Mesendoderm (in vitro differentiated cells): Measurements from ENCODE around the gene SIVA1.

ENCODE experiments used
- DNase-seq: peaks from one replicate; pipeline ENCODE4 v3.0.0; 2013
- H2AK5ac ChIP-seq: 2 replicates; pipeline ENCODE4 v1.6.1; 2013; ENCODE audit warnings: low read length, inconsistent platforms
- H2BK120ac ChIP-seq: 2 replicates; pipeline ENCODE4 v1.6.1; 2013; ENCODE audit warnings: low read depth, mild to moderate bottlenecking, low read length, moderate library complexity, mixed read lengths
- H2BK15ac ChIP-seq: replicated peaks from 2 replicates; pipeline ENCODE4 v1.6.1; 2013; ENCODE audit warnings: low read depth, mild to moderate bottlenecking, moderate library complexity
- H2BK5ac ChIP-seq: 2 replicates; pipeline ENCODE4 v1.6.1; 2013; ENCODE audit warnings: low read length, inconsistent platforms
- H3K18ac ChIP-seq: 2 replicates; pipeline ENCODE4 v1.6.1; 2013; ENCODE audit warnings: mild to moderate bottlenecking, low read length, mixed read lengths
- H3K23ac ChIP-seq: one replicate; pipeline ENCODE4 v1.6.1; 2013; ENCODE audit warnings: low read length
- H3K27ac ChIP-seq: 2 replicates; pipeline ENCODE4 v1.5.1; 2013; ENCODE audit warnings: low read depth, mild to moderate bottlenecking, inconsistent platforms, low read length, moderate library complexity
- H3K27me3 ChIP-seq: 2 replicates; pipeline ENCODE4 v1.6.1; 2013; ENCODE audit warnings: low read length, control low read depth, mild to moderate bottlenecking, inconsistent platforms; ENCODE audit not compliant: insufficient read depth, poor library complexity
- H3K36me3 ChIP-seq: 2 replicates; pipeline ENCODE4 v1.6.1; 2013; ENCODE audit warnings: low read length, inconsistent platforms; ENCODE audit not compliant: control insufficient read depth, insufficient read depth
- H3K4ac ChIP-seq: one replicate; pipeline ENCODE4 v1.6.1; 2013; ENCODE audit warnings: low read depth, mild to moderate bottlenecking, low read length, moderate library complexity
- H3K4me1 ChIP-seq: 2 replicates; pipeline ENCODE4 v1.6.1; 2013; ENCODE audit warnings: low read depth, low read length, inconsistent platforms; ENCODE audit not compliant: control insufficient read depth
- H3K4me2 ChIP-seq: 2 replicates; pipeline ENCODE4 v1.6.1; 2013; ENCODE audit warnings: low read length
- H3K4me3 ChIP-seq: 2 replicates; pipeline ENCODE4 v1.5.1; 2013; ENCODE audit warnings: mild to moderate bottlenecking, low read length
- H3K56ac ChIP-seq: one replicate; pipeline ENCODE4 v1.6.1; 2013; ENCODE audit warnings: low read length
- H3K79me1 ChIP-seq: 2 replicates; pipeline ENCODE4 v1.6.1; 2013; ENCODE audit warnings: low read length, inconsistent platforms
- H3K79me2 ChIP-seq: 2 replicates; pipeline ENCODE4 v1.6.1; 2013; ENCODE audit warnings: mild to moderate bottlenecking, low read length; ENCODE audit not compliant: control insufficient read depth, insufficient read depth
- H3K9ac ChIP-seq: 2 replicates; pipeline ENCODE4 v1.6.1; 2013; ENCODE audit warnings: low read length, inconsistent platforms
- H4K5ac ChIP-seq: one replicate; pipeline ENCODE4 v1.6.1; 2013; ENCODE audit warnings: low read length
- H4K8ac ChIP-seq: one replicate; pipeline ENCODE4 v1.6.1; 2013; ENCODE audit warnings: low read depth, mild to moderate bottlenecking, control low read depth, low read length, moderate library complexity
- WGBS: extraction: QIAGEN DNeasy Blood & Tissue Kit; methylation state at CpG from one replicate; pipeline ENCODE4 v1.1.7; 2013; ENCODE audit warnings: low lambda C conversion rate, missing lambda C conversion rate; ENCODE audit not compliant: insufficient coverage; ENCODE audit errors: extremely low coverage; 5-methylcytosine and 5-hydroxymethylcytosine counted together

The SIVA1 gene

GRCh38 chr14:104741803-104742251, 11.1 kb upstream of the SIVA1 start:
- Histone ChIP-seq H3K4ac (no peak overlapping the region), H3K4me2 (no peak overlapping the region), H2BK120ac (no peak overlapping the region), H2AK5ac (no peak overlapping the region), H3K9ac (no peak overlapping the region), H3K4me1 (no peaks in the 10 kb centered on the region), H3K36me3 (no peaks in the 10 kb centered on the region), H2BK5ac (no peak overlapping the region), H3K79me2 (no peaks in the 10 kb centered on the region), H4K8ac (no peak overlapping the region), H2BK15ac (no peak overlapping the region), H4K5ac (no peak overlapping the region), H3K79me1 (no peaks in the 10 kb centered on the region), H3K18ac (no peak overlapping the region), H3K27me3 (no peaks in the 10 kb centered on the region), H3K56ac (no peak overlapping the region), H3K23ac (no peak overlapping the region), H3K27ac (no peak overlapping the region), H3K4me3 (no peak overlapping the region)
- no peak for DNase-seq
- WGBS = no CpG with 5 or more reads among the region's 23 CpGs

GRCh38 chr14:104742586-104743455, 10.1 kb upstream of the SIVA1 start:
- Histone ChIP-seq H4K8ac (no peak overlapping the region), H3K36me3 (no peaks in the 10 kb centered on the region)
- WGBS = no CpG with 5 or more reads among the region's 32 CpGs

GRCh38 chr14:104743461-104744380, 9.2 kb upstream of the SIVA1 start:
- no peak overlapping the region for H2BK120ac ChIP-seq
- no CpG with 5 or more reads among the region's 28 CpGs for WGBS
- H3K9ac ChIP-seq = no peak overlapping the region
- H3K4ac ChIP-seq = no peak overlapping the region
- H3K79me2 ChIP-seq = no peaks in the 10 kb centered on the region
- no peak overlapping the region for H3K4me2 ChIP-seq
- no peak overlapping the region for H3K18ac ChIP-seq
- no peak overlapping the region for H2AK5ac ChIP-seq
- DNase-seq = no peak
- H2BK15ac ChIP-seq = no peak overlapping the region
- no peaks in the 10 kb centered on the region for H3K36me3 ChIP-seq
- H3K27me3 ChIP-seq = no peaks in the 10 kb centered on the region
- no peak overlapping the region for H4K5ac ChIP-seq
- no peak overlapping the region for H4K8ac ChIP-seq
- no peak overlapping the region for H3K4me3 ChIP-seq
- H3K23ac ChIP-seq = no peak overlapping the region
- no peak overlapping the region for H2BK5ac ChIP-seq
- no peaks in the 10 kb centered on the region for H3K79me1 ChIP-seq
- H3K4me1 ChIP-seq = no peaks in the 10 kb centered on the region
- H3K27ac ChIP-seq = no peak overlapping the region
- no peak overlapping the region for H3K56ac ChIP-seq

More at GRCh38 chr14:104742586-104743455, 10.1 kb upstream of the SIVA1 start:
- Histone ChIP-seq H3K4me1 (no peaks in the 10 kb centered on the region), H3K56ac (no peak overlapping the region), H3K79me2 (no peaks in the 10 kb centered on the region), H2BK5ac (no peak overlapping the region), H3K4ac (no peak overlapping the region), H3K27ac (no peak overlapping the region), H2BK15ac (no peak overlapping the region), H3K27me3 (no peaks in the 10 kb centered on the region), H3K23ac (no peak overlapping the region), H3K4me2 (no peak overlapping the region), H3K9ac (no peak overlapping the region), H3K79me1 (no peaks in the 10 kb centered on the region), H3K18ac (no peak overlapping the region), H4K5ac (no peak overlapping the region), H3K4me3 (no peak overlapping the region), H2BK120ac (no peak overlapping the region), H2AK5ac (no peak overlapping the region)
- no peak for DNase-seq

GRCh38 chr14:104744484-104744883, 8.5 kb upstream of the SIVA1 start:
- Histone ChIP-seq H3K4me1 (no peaks in the 10 kb centered on the region), H4K5ac (no peak overlapping the region), H4K8ac (no peak overlapping the region), H2BK15ac (no peak overlapping the region), H3K36me3 (no peaks in the 10 kb centered on the region), H3K4me2 (no peak overlapping the region), H3K79me1 (no peaks in the 10 kb centered on the region), H3K4me3 (no peak overlapping the region), H3K27ac (no peak overlapping the region), H3K27me3 (no peaks in the 10 kb centered on the region), H3K18ac (no peak overlapping the region), H2BK5ac (no peak overlapping the region), H3K4ac (no peak overlapping the region), H3K9ac (no peak overlapping the region), H2BK120ac (no peak overlapping the region), H3K79me2 (no peaks in the 10 kb centered on the region), H3K23ac (no peak overlapping the region), H2AK5ac (no peak overlapping the region), H3K56ac (no peak overlapping the region)
- DNase-seq = no peak
- no CpG with 5 or more reads among the region's 10 CpGs for WGBS

GRCh38 chr14:104745431-104745830, 7.5 kb upstream of the SIVA1 start:
- Histone ChIP-seq H3K79me2 (no peaks in the 10 kb centered on the region), H3K18ac (no peak overlapping the region), H2BK15ac (no peak overlapping the region), H4K8ac (no peak overlapping the region), H3K56ac (no peak overlapping the region), H3K4me2 (no peak overlapping the region), H3K79me1 (no peaks in the 10 kb centered on the region), H3K27ac (no peak overlapping the region), H2BK120ac (no peak overlapping the region), H2BK5ac (no peak overlapping the region), H4K5ac (no peak overlapping the region), H3K9ac (no peak overlapping the region), H3K27me3 (no peaks in the 10 kb centered on the region), H3K4me1 (no peaks in the 10 kb centered on the region), H3K4me3 (no peak overlapping the region), H2AK5ac (no peak overlapping the region), H3K36me3 (no peaks in the 10 kb centered on the region), H3K23ac (no peak overlapping the region), H3K4ac (no peak overlapping the region)
- no peak for DNase-seq
- WGBS = no CpG with 5 or more reads among the region's 9 CpGs
